ENCODE data around the gene NPPC.
"Not testable (repeated sequence)": the region's sequence is repeated elsewhere in the genome, so short reads cannot be mapped to it uniquely, and the experiment has no call there.

Gene NPPC

DNA sequence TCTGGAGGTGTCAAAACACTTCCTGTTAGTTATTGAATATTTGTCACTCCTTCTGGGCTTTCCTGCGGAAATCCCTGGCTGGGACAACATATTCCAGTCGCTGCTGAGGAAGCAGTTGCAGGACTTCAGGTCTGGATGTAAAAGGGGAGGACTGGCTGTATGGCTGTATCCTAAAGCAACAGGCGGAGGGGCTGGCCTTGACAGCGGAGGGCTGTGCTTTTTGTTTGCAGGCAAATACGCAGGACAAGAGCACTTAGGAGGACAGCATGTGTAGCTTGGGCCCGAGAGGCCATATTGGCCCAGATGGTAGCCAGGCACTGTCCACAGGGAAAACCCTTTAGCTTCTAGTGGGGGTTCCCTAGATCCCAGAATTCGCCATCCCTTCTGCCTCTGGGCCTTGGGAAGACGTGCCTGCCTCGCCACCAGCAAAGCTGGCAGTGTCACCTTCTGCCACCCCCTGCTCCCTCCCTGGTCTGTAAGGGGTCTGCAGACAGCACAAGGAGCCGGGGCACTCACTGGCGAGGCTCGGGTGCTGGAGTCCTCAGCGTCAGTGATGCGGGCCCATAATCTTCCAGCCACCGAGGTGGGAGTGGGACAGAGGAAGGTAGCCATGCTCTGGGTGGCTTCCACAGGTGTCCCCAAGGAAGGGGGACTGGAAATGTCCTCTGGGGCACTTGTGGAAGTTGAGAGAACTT, 6.7 kb downstream of the NPPC start:
- no peak for DNase-seq

DNA sequence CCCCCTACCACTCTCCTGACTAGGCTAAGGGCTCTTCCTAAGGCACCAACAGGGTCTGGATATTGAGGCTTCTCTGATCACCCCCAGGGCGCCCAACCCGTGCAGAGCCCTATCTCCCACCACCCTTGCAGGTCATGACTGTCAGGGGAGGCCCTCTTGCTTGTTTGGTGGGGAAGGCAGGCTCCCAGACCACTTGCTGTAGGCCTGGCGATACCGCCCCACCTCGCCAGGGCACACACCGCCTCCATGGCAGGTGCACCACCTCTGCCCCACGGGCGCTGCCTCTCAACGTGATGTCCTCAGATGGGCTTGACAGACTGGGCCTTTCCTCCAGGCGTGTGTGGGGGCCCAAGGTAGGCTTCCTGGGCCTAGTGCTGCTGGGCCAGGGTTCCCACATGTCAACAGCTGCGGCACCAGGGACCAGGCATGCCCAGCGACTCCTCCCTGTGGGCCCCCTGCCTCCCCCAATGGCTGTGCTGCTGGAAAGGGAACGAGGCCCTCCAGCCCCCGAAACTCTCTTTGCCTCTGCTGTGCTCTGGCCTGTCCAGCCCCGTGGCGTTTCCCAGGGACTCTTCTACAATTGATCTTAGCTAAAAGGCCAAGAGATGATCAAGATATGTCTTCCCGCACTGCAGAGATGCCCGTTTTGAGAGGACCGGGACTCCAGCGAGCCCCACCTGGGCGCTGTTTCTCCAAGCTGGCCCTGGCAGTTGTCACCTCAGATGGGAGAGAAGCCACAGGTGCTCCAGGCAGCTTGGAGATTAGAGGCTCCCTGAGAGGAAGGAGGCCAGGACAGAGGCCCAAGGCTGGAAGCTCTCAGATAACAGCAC, 7.5 kb downstream of the NPPC start:
- DNase-seq = no peak

- no peak for DNase-seq
Measured at GRCh38 chr2:231917280-231918066, 8.7 kb downstream of the NPPC start.

DNA sequence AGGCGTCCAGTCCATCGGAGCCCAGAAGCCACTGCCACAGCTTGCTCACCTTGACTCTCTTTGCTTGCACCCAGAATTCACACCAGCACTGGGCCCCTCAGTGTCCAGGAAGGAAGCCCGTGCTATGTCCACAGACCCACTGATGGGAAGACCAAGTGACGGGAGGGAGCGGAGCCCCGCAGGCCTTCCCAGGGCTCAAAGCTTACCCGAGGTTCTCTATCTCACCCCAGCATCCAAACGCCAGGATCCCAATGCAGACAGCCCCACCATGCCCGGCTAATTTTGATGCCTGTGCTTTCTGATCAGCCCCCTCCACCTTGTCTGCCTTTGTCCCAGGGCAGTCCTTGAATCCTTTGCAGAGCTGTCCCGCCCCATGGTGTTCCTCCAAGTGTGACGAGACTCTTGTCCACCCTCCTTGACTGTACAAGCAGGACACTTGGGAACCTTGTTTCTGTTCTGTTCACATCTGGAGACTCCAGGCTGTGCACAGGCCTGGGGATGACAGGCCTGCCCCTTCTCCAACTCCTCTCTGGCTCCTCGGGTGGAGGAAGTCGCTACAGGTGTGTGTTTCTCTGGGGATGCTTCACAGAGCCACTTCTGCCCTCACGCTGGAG, 12.0 kb downstream of the NPPC start:
- DNase-seq = no peak

DNA sequence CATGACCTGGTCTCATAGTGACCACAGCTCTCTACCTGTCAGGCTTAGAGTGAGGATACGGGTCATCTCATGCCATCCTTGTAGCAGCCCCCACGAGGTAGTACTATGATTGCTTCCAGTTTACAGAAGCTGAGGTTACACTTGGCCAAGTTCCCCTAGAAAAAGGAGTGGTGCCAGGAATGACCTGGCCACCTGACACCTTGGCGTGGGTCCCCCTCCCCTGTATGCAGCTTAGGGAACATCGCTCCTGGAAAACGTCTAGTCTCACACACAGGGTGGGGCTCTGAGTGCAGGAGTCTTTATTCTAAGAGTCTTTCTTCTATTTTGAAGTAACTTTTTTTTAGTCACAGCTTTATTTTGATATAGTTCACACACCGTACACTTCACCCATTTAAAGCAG, 14.8 kb downstream of the NPPC start:
- DNase-seq = no peak

DNA sequence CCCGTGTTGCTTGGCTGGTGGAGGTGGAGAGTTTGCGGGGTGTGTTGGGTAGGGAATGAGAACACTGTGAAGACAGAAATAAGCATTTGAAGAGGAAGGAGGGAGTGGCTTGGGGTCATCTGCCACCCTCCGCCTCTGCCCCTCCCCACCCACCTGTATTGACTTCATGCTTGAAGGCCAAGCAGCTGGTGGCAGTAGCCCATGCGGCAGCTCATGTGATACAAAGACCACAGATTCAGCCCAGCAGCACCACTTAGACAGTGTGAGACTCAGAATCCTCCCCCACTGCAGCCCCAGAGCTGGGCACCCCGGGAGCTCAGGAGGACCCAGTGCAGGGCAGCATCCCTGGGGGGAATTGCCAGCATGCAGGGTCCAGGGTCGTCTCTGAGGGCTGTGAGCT, 15.4 kb downstream of the NPPC start:
- no peak for DNase-seq

- not testable (repeated sequence) for DNase-seq
Measured at GRCh38 chr2:231910161-231910560, 16.0 kb downstream of the NPPC start.

DNA sequence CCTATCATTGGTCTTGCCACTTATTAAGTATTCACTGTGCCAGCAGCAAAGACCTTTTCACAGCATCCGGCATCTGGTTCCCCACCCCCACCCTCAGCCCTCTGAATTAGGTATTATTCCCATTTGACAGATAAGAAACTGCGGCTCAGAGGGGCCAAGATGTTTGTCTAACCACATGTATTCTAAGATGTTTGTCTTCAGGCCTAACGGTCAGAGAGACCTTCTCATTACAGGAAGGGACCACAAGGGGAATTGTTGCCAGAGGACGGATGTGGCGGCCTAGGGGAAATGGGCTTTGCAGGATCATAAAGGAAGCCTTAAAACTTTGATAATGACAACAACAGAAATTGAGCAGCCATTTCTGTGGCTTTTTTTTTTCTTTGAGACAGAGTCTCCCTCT, 16.6 kb downstream of the NPPC start:
- DNase-seq = no peak

- DNase-seq = no peak
Measured at GRCh38 chr2:231908584-231908983, 17.6 kb downstream of the NPPC start.

- no peak for DNase-seq
Measured at GRCh38 chr2:231907765-231908164, 18.4 kb downstream of the NPPC start.

GRCh38 chr2:231905026-231905425, 21.2 kb downstream of the NPPC start:
- DNase-seq = no peak

DNA sequence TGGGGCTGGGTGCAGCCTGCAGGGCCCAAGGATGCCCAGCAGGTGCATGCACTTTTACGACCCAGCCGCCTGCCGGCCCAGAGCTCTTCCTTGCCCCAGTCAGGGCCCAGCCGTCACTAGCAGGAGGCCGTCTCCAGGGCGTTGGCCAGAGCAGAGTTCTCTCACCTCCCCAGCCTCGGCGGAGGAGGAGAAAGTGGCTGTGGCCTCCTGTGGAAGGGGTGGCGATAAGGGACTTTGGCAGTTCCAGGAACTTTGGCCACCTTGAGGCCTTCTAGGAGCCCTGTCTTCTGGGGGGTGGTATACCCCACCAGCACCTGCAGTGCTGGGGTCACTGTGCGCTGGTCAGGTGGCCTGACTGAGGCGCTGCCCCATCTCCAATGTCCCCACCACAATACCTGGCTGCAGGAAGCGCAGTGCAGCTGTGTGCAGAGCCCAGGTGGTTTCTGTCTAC, 22.0 kb downstream of the NPPC start:
- no peak for DNase-seq

GRCh38 chr2:231902598-231902997, 23.6 kb downstream of the NPPC start:
- no peak for DNase-seq

DNA sequence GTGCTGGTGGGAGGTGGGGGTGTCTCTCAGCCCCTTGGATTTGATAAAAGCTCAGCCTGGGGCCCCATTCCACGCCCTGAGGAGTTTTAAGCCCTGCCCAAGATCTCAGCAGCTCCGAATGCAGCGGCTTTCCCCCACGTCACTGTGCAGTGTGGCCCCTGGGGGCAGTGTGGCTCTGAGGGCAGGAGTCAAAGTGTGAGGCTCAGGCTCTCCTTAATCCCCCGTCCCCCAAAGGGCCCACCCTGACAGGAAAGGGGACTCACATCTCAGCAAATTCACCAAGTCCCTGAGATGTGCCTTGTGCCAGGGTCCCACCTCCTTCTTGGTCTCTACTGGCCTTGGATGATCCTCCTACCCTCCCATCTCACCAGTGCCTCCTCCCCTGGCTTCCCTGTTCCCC, 25.2 kb downstream of the NPPC start:
- DNase-seq = no peak

DNA sequence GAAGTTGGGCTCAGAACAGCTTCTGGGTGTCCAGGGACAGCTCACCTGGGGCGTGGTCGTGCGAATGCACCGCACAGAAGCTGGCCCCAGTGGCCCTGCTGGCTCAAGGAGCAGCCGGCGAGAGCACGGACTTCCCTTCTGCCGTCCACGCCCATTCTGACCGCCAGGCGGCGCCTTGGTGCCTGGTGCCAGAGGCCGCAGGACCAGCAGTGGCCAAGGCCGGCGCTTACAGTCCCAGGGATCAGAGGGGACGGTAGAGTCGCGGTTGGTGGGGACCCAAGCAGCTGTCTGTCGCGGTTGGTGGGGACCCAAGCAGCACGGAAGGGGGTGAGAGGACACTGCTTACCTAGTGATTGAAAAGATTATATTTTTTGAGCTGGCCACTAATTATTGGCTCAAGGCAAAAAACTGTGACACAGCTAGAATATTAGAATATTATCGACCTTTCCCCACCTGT, 25.7 kb downstream of the NPPC start:
- no peak for DNase-seq

DNA sequence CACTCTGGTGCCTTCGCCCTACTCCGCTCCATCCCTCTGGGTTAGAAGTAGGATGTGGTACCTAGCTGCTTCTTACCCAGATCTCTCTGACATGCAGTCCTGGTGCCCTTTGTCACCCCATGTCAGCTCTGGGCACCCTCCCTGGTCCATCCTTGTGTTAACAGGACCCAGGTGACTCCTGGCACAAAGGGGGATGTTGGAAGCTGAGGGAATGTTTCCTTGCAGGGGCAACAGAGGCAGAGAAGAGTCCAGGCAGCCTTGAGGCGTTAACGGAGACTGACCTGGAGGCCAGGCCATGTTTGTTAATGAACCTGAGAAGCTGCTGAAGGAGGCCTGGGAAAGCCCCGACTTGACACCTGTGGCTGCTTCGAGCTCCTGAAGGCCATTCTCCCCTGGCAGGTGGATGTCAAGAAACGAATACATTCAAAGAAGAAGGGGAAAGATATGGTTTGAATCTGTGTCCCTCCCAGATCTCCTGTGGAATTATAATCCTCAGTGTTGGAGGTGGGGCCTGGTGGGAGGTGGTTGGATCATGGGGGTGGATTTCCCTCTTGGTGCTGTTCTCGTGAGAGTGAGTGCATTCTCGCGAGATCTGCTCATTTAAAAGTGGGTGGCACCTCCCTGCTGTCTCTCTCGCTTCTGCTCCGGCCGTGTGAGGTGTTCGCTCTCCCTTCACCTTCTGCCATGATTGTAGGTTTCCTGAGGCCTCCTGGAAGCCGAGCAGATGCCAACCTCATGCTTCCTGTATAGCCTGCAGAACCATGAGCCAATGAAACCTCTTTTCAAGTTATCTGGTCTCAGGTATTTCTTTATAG, 31.4 kb downstream of the NPPC start:
- DNase-seq = no peak

GRCh38 chr2:231891514-231891905, 34.7 kb downstream of the NPPC start:
- DNase-seq = no peak

- peak; percentile 45 for DNase-seq
Measured at GRCh38 chr2:231890896-231891513, 35.2 kb downstream of the NPPC start.

DNA sequence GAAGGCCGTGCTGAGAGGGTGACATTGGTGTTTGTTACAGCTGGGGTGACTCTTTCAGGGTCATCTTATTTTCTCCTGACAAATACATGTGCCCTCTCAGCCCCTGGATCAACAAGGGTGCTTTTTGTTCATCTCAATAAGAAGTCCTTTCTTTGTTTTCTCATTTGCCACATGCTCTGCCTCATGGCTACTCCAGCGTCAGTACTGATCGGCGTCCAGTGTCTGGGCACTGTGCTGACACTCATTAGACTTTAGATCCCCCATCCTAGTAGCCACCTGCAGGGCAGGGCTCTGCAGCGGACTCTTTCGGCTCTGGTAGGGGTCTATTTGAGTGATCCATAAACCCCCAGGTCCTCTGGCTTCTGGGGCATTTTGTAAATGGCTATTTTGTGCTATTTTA, 38.4 kb downstream of the NPPC start:
- no peak for DNase-seq

- DNase-seq = no peak
Measured at GRCh38 chr2:231886071-231886681, 40.0 kb downstream of the NPPC start.

DNA sequence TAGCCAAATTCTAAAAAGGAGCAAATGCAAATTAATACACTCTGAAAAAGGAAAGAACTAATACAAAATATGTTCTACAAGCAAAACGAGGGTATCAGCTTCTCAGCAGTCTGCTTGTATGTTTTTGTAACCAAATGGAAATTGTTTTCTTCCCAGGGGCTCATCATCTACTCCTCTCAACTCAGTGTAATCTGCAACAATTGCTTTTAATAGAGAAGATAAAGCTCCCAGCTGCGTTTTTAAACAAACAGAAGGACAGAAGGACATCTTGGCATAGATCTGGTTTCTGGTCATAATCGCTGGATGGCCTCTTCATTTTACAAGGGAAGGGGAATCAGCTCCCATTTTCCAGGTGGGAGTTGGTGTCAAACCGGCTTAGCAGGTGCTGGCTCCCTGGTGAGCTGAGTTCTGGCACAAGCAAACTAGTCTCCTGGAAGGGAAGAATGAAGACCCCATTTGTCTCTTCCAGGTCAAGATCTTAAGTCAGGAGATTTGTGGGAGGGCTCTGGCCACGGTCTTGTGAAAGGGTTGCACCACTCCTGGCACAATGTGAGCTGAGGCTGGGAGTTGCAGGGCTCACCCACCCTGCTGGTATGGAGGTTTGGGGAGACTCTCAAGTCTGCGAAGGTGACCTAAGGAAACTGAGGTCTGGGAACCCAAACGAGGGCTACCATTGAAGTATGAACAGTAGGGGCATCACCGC, 41.6 kb downstream of the NPPC start:
- DNase-seq = peak; percentile 54

All from DMS153 (cell line).